Keratinocyte (primary cell): ENCODE results near the gene NCAM2. TPM values are rescaled to one million over a fixed set of nuclear protein-coding genes. Genes with fewer than 3 reads are reported as not detected.

Source experiments
- DNase-seq: peaks from one replicate; pipeline ENCODE4 v3.0.0-alpha.2; 2011; ENCODE audit warnings: low read depth, missing footprints, low spot score
- FAIRE-seq: peaks from 2 replicates; lab custom pipeline; 2011; peaks lifted over from hg19 to GRCh38; lab: Jason Lieb, UNC
- H2AFZ ChIP-seq: 2 replicates; pipeline ENCODE4 v1.6.0; 2012; ENCODE audit warnings: low read length, control low read depth, inconsistent platforms; ENCODE audit not compliant: control insufficient read depth
- H3K27ac ChIP-seq: 2 replicates; pipeline ENCODE4 v1.5.1; 2011; ENCODE audit warnings: low read length; ENCODE audit not compliant: control insufficient read depth, insufficient read depth
- H3K27me3 ChIP-seq: 3 replicates; pipeline ENCODE4 v1.6.0; 2011; ENCODE audit warnings: low read length; ENCODE audit not compliant: control insufficient read depth, insufficient read depth; ENCODE audit errors: extremely low read depth
- H3K36me3 ChIP-seq, 2 experiments: 2 replicates in 1 of 2; 3 replicates in 1 of 2; pipeline ENCODE4 v1.5.1; 2011; ENCODE audit warnings: low read length in 2 of 2, mild to moderate bottlenecking in 1 of 2; ENCODE audit not compliant: control insufficient read depth in 2 of 2, insufficient read depth in 2 of 2; ENCODE audit errors: extremely low read depth in 1 of 2
- H3K4me1 ChIP-seq: 3 replicates; pipeline ENCODE4 v1.5.1; 2011; ENCODE audit warnings: low read length; ENCODE audit not compliant: control insufficient read depth, insufficient read depth; ENCODE audit errors: extremely low read depth
- H3K4me2 ChIP-seq: 3 replicates; pipeline ENCODE4 v1.6.0; 2011; ENCODE audit warnings: low read depth, low read length; ENCODE audit not compliant: control insufficient read depth, insufficient read depth; ENCODE audit errors: extremely low read depth
- H3K4me3 ChIP-seq, 3 experiments: fragments of 200-600 bp in 1 of 3; sonication (generic) in 1 of 3; 2 replicates in 2 of 3; 3 replicates in 1 of 3; pipeline ENCODE4 v1.5.1; 2011 to 2016; ENCODE audit warnings: low read length in 3 of 3, mild to moderate bottlenecking in 3 of 3, control low read depth in 2 of 3, inconsistent platforms in 1 of 3, low read depth in 1 of 3, mixed read lengths in 1 of 3, mixed run types in 1 of 3, moderate library complexity in 1 of 3; ENCODE audit not compliant: control insufficient read depth in 2 of 3, insufficient read depth in 2 of 3; ENCODE audit errors: extremely low read depth in 1 of 3
- H3K79me2 ChIP-seq: 2 replicates; pipeline ENCODE4 v1.6.0; 2012; ENCODE audit warnings: low read length; ENCODE audit not compliant: control insufficient read depth, insufficient read depth
- H3K9ac ChIP-seq: 3 replicates; pipeline ENCODE4 v1.6.0; 2011; ENCODE audit warnings: low read length; ENCODE audit not compliant: control insufficient read depth, insufficient read depth; ENCODE audit errors: extremely low read depth
- H3K9me1 ChIP-seq: 3 replicates; pipeline ENCODE4 v1.6.0; 2011; ENCODE audit warnings: low read length; ENCODE audit not compliant: control insufficient read depth, insufficient read depth; ENCODE audit errors: extremely low read depth
- H3K9me3 ChIP-seq: 2 replicates; pipeline ENCODE4 v1.5.1; 2012; ENCODE audit warnings: low read depth, low read length; ENCODE audit not compliant: control insufficient read depth
- H4K20me1 ChIP-seq: 3 replicates; pipeline ENCODE4 v1.6.0; 2011; ENCODE audit warnings: low read length; ENCODE audit not compliant: control insufficient read depth, insufficient read depth; ENCODE audit errors: extremely low read depth
- EZH2 ChIP-seq: IDR thresholded peaks from one replicate; pipeline ENCODE4 v1.6.1; 2012; ENCODE audit warnings: inconsistent platforms, mild to moderate bottlenecking, low read length, moderate library complexity
- dilution Hi-C: fragments of 300-500 bp; cut with MboI; formaldehyde crosslinking; loops from one replicate; pipeline ENCODE4 v1.7.0; 2020; ENCODE audit warnings: low sequenced_read_pairs; ENCODE audit not compliant: extremely low pct_ligation_motif_present
- polyA plus RNA-seq, 5 experiments: library from polyadenylated mRNA; depleted of rRNA in 3 of 5; stranded (reverse) in 3 of 5; stranded (forward) in 1 of 5; unstranded in 1 of 5; fragments of >200 nt; gene quantifications; 1 replicate in 1 of 5; 2 replicates in 3 of 5; 3 replicates in 1 of 5; pipeline versions ENCODE4 v1.2.1 to v1.2.3, GENCODE V29; 2011 to 2012; ENCODE audit warnings: missing spikeins in 2 of 5, low read depth in 1 of 5, low replicate concordance in 1 of 5
- TF ChIP-seq, protein P1 (sequence below), 3 experiments: IDR thresholded peaks in 1 of 3; conservative IDR thresholded peaks in 1 of 3; optimal IDR thresholded peaks in 1 of 3; 2 replicates in 2 of 3; 3 replicates in 1 of 3; pipeline versions ENCODE3 to v1.5.1; 2011; ENCODE audit warnings: low read length in 3 of 3, mild to moderate bottlenecking in 3 of 3, moderate library complexity in 2 of 3, control low read depth in 1 of 3, inconsistent platforms in 1 of 3; ENCODE audit not compliant: insufficient read depth in 2 of 3; ENCODE audit errors: extremely low read depth in 1 of 3

NCAM2 gene
- polyA plus RNA-seq, 1 donor (not counting 4 experiments of a cell fraction or from before 2014, with no cell fraction given), result 0.16 TPM

DNA sequence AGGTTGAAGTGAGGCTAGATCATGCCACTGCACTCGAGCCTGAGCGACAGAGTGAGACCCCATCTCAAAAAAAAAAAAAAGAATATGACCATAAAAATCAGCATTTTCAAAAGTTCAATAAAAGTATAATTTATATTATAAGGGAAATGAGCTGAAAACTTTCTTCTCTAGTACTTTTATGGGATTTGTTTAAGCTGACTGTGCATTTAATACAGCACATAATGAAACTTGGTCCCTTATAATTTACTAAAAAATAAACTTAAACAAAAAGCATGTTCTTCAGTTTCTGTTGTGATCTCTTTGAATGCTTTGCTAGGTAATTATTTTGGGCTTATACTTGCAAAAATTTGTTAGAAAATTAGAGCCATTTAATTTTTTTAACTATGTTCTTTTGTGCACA, 77.8 kb downstream of the NCAM2 start:
- dilution Hi-C loops, result no loop called here
- Histone ChIP-seq H3K9me3 (peaks cover 2% of the 10 kb centered on the region), H3K27ac (no peak overlapping the region), H2AFZ (no peak overlapping the region), H3K9me1 (no peaks in the 10 kb centered on the region), H4K20me1 (no peaks in the 10 kb centered on the region), H3K9ac (no peak overlapping the region), H3K4me3 (no peak overlapping the region), H3K36me3 (no peaks in the 10 kb centered on the region), H3K4me1 (no peaks in the 10 kb centered on the region), H3K79me2 (no peaks in the 10 kb centered on the region), H3K4me2 (no peak overlapping the region), H3K27me3 (no peaks in the 10 kb centered on the region)
- no peak for FAIRE-seq
- no peak for DNase-seq
- TF ChIP-seq, protein P1, sequence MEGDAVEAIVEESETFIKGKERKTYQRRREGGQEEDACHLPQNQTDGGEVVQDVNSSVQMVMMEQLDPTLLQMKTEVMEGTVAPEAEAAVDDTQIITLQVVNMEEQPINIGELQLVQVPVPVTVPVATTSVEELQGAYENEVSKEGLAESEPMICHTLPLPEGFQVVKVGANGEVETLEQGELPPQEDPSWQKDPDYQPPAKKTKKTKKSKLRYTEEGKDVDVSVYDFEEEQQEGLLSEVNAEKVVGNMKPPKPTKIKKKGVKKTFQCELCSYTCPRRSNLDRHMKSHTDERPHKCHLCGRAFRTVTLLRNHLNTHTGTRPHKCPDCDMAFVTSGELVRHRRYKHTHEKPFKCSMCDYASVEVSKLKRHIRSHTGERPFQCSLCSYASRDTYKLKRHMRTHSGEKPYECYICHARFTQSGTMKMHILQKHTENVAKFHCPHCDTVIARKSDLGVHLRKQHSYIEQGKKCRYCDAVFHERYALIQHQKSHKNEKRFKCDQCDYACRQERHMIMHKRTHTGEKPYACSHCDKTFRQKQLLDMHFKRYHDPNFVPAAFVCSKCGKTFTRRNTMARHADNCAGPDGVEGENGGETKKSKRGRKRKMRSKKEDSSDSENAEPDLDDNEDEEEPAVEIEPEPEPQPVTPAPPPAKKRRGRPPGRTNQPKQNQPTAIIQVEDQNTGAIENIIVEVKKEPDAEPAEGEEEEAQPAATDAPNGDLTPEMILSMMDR (optimal IDR thresholded peaks at IDR 0.05 in 1 of 3, IDR thresholded peaks at IDR 0.05 in 1 of 3, conservative IDR thresholded peaks at IDR 0.05 in 1 of 3; ENCODE audit: extremely low read depth in 1 of 3, insufficient read depth in 2 of 3, low read length in 3 of 3), result no peak
- no peak for TF ChIP-seq EZH2

DNA sequence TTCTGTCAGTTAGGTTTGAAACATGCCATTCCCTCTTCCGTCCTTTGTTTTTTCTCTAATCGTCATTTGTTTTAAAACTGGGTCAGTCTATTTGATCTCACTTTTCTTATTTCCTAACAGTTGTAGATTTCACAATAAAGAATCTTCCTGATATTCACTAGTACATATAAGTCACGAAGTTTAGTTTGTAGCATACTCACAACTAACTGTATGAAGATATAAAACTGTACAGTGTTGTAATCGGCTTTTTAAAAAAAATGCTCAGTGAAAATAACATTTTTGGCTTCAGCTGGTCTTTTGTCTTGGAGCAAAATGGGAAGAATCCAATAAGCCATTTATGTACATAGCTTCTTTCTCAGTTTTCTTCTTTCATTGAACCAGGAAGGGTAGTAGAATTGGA, 78.3 kb downstream of the NCAM2 start:
- Histone ChIP-seq H3K4me2 (no peak overlapping the region), H3K9me3 (peaks cover 2% of the 10 kb centered on the region), H3K9me1 (no peaks in the 10 kb centered on the region), H4K20me1 (no peaks in the 10 kb centered on the region), H3K27ac (no peak overlapping the region), H3K4me1 (no peaks in the 10 kb centered on the region), H2AFZ (no peak overlapping the region), H3K9ac (no peak overlapping the region), H3K79me2 (no peaks in the 10 kb centered on the region), H3K27me3 (no peaks in the 10 kb centered on the region), H3K4me3 (no peak overlapping the region), H3K36me3 (no peaks in the 10 kb centered on the region)
- dilution Hi-C loops, result no loop called here
- DNase-seq, result no peak
- no peak for TF ChIP-seq EZH2
- TF ChIP-seq, protein P1 (optimal IDR thresholded peaks at IDR 0.05 in 1 of 3, IDR thresholded peaks at IDR 0.05 in 1 of 3, conservative IDR thresholded peaks at IDR 0.05 in 1 of 3; ENCODE audit: extremely low read depth in 1 of 3, insufficient read depth in 2 of 3, low read length in 3 of 3), result no peak
- FAIRE-seq, result no peak
